ENCODE measurements around the gene SRMS.

The SRMS gene

DNA sequence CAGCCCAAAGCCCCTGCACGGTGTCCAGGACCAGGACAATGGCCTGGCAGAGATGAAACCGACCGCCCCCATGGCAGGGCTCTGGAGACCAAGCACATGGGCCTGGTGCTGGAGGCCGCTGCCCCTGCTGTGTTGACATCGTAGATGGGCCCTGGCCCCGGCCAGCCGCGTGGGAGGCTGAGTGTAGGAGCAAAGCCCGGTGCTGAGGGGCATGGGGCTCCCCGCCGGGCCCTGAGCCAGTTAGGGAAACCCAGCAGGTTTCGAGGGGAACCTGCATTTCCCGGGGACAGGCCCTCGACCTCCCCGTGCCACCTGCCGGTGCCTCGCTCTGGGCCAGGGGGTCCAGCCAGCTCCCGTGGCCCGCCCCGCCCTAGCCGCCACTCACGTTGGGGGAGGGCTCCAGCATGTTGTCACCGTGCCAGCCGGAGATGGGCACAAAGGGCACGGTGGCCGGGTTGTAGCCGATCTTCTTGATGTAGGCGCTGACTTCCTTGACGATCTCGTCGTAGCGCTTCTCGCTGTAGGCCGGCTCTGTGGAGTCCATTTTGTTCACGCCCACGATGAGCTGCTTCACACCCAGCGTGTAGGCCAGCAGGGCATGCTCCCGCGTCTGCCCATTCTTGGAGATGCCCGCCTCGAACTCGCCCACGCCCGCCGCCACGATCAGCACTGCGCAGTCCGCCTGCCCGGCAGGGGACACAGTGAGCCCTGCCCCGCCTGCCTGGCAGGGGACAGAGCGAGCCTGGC lies 53.0 kb downstream of the SRMS start:
- TF ChIP-seq, protein P1, sequence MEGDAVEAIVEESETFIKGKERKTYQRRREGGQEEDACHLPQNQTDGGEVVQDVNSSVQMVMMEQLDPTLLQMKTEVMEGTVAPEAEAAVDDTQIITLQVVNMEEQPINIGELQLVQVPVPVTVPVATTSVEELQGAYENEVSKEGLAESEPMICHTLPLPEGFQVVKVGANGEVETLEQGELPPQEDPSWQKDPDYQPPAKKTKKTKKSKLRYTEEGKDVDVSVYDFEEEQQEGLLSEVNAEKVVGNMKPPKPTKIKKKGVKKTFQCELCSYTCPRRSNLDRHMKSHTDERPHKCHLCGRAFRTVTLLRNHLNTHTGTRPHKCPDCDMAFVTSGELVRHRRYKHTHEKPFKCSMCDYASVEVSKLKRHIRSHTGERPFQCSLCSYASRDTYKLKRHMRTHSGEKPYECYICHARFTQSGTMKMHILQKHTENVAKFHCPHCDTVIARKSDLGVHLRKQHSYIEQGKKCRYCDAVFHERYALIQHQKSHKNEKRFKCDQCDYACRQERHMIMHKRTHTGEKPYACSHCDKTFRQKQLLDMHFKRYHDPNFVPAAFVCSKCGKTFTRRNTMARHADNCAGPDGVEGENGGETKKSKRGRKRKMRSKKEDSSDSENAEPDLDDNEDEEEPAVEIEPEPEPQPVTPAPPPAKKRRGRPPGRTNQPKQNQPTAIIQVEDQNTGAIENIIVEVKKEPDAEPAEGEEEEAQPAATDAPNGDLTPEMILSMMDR (IDR thresholded peaks at IDR 0.05; ENCODE audit: low read length, missing control alignments) = no peak
- H3K4me3 ChIP-seq (replicated peaks; ENCODE audit: low read depth, low read length) = no peak overlapping the region
- no peak for DNase-seq (ENCODE audit: low read depth)

DNA sequence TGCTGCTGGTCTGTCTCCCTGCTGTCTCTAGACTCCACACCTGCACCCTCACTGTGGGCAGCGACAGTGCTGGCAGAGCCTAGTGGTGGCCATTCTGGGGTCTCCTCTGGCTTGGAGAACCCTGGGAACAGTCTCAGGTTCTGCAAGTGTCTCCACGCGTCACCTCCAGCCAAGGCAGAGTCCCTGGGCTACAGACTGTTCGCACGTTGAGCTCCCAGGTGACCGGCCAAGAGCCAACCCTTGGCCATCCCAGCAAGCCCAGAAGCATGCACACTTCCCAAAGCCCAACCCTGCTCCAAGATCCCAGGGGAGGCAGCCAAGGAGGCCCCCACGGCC lies 53.5 kb downstream of the SRMS start:
- H3K4me3 ChIP-seq (replicated peaks; ENCODE audit: low read depth, low read length) = no peak overlapping the region
- TF ChIP-seq, protein P1 (IDR thresholded peaks at IDR 0.05; ENCODE audit: low read length, missing control alignments) = no peak
- DNase-seq (ENCODE audit: low read depth) = no peak

DNA sequence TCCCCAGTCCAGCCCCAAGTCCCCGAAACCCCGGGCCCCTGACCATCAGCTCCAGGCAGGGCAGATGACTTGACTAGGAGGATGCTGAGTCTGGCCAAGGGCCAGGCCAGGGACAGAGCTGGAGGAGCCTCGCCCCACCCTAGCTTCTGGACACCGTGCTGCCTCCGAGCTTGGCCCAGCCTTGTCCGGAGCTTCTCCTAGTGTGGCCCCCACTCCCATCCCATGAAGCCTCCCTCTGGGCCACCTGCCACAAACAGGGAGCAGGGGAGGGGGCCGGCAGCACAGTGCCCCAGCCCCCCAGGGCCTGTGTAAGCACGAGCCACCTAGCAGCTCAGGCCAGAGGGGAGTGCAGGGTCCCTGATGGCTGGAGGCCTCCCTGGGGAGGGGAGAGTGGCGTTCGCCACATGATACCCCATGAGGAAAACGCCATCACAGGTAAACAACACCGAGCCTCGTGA lies 54.0 kb downstream of the SRMS start:
- DNase-seq (ENCODE audit: low read depth) = no peak
- TF ChIP-seq, protein P1 (IDR thresholded peaks at IDR 0.05; ENCODE audit: low read length, missing control alignments) = no peak
- no peak overlapping the region for H3K4me3 ChIP-seq (replicated peaks; ENCODE audit: low read depth, low read length)

DNA sequence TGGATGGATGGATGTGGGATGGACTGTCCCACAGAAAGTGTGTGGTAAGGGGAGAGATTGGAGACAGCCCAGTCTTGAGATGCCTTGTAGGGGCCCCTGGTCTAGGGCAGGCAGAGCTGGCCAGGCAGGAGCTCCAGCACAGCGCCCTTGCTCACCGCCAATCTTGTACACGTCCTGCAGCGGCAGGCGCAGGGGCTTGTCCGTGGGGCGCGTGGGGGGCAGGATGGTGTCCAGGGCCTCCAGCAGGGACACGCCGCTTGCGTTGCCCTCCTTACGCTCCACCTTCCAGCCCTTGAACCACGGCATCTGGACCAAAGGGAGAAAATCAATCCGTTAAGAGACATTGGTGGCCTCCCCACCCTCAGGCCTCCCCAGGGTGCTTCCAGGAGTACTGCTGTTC lies 54.6 kb downstream of the SRMS start:
- H3K4me3 ChIP-seq (replicated peaks; ENCODE audit: low read depth, low read length) = no peak overlapping the region
- DNase-seq (ENCODE audit: low read depth) = no peak
- TF ChIP-seq, protein P1 (IDR thresholded peaks at IDR 0.05; ENCODE audit: low read length, missing control alignments) = no peak

DNA sequence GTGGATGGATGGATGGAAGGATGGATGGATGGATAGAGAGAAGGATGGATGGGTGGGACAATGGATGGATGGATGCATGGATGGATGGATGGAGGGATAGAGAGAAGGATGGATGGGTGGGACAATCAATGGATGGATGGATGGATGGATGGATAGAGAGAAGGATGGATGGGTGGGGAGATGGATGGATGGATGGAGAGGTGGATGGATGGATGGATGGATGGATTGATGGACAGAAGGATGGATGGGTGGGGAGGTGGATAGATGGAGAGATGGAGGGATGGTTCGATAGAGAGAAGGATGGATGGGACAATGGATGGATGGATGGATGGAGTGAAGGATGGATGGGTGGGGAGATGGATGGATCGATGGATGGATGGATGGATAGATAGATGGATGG lies 55.0 kb downstream of the SRMS start:
- no peak overlapping the region for H3K4me3 ChIP-seq (replicated peaks; ENCODE audit: low read depth, low read length)
- TF ChIP-seq, protein P1 (IDR thresholded peaks at IDR 0.05; ENCODE audit: low read length, missing control alignments) = no peak
- DNase-seq (ENCODE audit: low read depth) = no peak

DNA sequence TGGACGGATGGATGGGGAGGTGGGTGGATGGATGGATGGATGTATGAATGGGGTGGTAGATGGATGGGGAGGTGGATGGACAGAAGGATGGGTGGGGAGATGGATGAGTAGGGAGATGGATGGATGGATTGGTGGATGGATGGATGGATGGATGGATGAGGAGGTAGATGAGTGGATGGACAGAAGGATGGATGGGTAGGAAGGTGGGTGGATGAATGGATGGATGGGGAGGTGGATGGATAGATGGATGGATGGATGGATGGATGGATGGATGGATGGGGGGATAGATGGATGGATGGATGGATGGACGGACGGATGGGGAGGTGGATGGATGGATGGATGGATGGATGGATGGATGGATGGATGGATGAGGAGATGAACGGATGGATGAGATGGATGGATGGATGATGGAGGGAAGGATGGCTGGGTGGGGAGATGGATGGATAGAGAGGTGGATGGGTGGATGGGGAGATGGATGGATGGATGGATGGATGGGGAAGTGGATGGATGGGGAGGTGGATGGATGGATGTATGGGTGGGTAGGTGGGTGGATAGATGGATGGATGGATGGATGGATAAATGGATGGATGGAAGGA lies 55.8 kb downstream of the SRMS start:
- no peak overlapping the region for H3K4me3 ChIP-seq (replicated peaks; ENCODE audit: low read depth, low read length)
- TF ChIP-seq, protein P1 (IDR thresholded peaks at IDR 0.05; ENCODE audit: low read length, missing control alignments) = no peak
- DNase-seq (ENCODE audit: low read depth) = no peak

DNA sequence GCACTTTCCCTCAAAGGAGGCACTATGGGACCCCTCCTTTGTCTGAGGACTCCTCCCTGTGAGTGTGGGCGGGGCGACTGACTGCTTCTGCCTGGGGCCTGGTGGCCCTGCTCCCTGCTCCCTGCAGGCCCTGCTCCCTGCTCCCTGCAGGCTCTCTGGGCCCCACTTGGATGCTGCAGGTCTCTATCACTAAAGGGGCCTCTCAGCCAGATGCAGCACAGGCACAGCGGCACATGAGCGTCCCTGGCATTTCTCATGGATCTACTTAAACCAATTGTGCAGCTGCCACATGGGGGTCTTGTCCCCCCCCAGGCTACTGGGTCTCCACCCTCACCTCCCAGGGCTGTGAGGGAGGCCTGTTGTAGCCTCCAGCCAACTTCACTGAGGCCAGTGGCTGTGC lies 56.5 kb downstream of the SRMS start:
- TF ChIP-seq, protein P1 (IDR thresholded peaks at IDR 0.05; ENCODE audit: low read length, missing control alignments) = no peak
- DNase-seq (ENCODE audit: low read depth) = no peak
- no peak overlapping the region for H3K4me3 ChIP-seq (replicated peaks; ENCODE audit: low read depth, low read length)

Data from fibroblast of pulmonary artery (primary cell).